GM19397 (cell line): ENCODE measurements around the gene NOVA2.

Source experiments
- ATAC-seq: cut with Tn5 transposase; IDR thresholded peaks from one replicate; pipeline ENCODE4 v1.9.1; 2021; ENCODE audit warnings: mild to moderate bottlenecking, moderate library complexity; ENCODE audit not compliant: unreplicated experiment

Gene NOVA2, protein sequence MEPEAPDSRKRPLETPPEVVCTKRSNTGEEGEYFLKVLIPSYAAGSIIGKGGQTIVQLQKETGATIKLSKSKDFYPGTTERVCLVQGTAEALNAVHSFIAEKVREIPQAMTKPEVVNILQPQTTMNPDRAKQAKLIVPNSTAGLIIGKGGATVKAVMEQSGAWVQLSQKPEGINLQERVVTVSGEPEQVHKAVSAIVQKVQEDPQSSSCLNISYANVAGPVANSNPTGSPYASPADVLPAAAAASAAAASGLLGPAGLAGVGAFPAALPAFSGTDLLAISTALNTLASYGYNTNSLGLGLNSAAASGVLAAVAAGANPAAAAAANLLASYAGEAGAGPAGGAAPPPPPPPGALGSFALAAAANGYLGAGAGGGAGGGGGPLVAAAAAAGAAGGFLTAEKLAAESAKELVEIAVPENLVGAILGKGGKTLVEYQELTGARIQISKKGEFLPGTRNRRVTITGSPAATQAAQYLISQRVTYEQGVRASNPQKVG

DNA sequence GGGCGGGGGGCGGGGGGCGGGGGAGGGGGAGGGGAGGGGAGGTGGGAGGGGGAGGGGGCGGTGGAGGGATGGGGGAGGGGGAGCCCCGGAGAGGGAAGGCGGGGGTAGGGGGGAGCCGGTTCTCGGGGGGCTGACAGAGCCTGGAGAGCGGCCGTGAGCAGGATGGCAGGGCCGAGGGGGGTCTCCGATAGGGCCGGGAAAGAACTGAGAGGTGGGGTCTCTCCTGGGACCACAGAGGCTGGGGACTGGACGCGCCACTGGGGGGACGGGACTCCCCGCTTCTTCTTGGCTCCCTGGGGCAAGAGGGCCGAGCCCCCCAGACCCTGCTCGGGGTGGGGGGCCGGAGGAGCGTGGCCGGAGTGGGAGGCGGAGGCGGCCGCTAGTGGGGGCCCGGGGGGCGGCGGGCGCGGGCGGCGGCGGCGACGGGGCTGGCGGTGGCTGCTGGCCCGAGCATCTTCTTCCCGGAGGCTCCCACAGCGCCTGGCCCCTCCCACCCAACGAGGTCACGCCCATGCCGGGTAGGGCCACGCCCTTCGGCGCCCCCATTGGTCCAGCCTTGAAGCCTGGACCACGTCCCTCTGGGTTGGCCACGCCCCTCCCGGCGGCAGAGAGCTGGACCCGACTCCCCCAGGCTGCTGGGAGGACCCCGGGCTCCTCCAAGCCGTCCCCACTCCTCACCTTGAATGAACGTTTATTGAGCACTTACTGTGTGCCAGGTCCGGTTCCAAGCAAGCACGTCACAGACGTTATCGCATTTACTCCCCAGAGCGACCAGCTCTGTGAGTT, at the start of gene NOVA2:
Gene NOVA2 (minus strand): TSS at position 313 of the 786 bp plus-strand sequence. CDS start 514 bp downstream, outside the sequence.
- no peak for ATAC-seq

DNA sequence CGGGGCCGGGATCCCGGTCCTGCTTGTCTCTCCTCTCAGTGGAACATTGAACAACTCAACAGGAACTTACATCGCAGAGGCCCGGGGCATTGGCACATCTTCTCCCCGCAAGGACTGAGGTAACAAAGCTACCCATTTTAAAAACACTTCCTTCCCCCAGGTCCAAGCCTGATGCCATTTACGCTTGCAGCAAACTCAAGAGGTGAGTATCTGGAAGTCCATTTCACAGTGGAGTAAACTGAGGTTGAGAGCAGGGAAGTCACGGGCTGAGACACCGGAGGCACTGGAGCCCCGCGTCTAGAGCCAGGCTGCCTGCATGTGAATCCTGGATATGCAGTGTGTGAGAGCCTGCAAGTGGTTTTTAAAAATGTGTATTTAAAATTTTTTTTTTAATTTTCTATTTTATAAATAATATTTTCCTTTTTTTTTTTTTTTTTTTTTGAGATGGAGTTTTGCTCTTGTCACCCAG, 49.7 kb upstream of the NOVA2 start:
- no peak for ATAC-seq

DNA sequence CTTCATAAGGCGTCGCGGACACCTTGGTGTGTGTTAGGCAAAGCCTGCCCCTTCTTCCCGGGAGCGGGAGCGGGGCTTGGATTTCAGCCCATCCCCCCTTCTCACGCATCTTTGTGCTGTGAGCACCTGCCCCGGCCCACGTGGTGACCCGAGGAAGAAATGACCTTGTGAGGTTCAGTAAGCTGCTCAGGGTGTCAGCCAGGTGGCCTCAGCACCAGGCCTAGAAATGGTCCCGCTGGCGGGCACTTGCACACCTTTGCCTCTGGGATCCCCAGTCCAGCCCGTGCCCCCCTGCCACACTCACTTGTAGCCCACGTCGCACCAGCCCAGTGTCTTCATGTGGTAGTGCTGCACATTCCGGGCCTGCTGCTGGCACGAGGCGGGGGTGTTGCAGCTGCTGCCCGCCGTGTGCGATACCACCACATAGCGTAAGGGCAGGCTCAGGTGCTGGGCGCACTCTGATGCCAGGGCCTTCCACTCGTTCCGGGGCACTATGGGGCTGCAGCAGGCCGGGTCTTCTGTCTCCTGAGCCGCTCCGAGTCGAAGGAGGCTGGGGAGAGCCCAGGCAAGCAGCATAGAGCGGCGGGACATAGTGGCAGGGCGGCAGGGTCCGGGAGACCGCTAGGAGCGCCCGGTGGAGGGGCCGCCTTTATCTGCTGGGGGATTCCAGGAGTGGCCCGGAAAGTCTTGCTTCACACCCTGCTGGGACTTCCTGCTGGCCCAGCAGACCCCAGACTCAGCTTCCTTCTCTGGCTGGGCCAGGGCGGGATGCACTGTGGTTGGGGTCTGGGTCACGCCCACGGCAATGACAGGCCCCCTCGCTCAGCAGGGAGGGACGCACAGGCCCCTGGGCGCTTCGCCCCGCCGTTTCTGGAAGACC, 49.0 kb upstream of the NOVA2 start, which contains the start of gene PGLYRP1:
Gene PGLYRP1 (minus strand): TSS at position 623 of the 880 bp plus-strand sequence. CDS start 32 bp downstream, at position 591.
- no peak for ATAC-seq

DNA sequence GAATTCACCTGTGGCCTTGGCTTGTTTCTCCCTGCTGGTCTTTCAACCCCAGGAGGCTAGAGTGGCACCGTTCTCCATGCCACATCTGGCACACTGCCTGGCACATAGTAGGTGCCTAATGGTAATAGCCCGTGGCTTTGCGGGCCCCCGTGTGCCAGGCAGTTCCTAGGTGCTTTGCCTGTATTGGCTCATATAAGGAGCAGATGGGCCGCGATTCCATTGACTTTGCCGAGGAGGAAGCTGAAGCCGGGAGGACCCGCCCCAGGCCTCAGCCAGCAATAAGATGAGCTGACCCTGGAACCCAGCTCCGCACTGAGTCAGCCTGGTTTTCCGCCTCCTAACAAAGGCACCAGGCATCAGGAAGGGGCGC, 48.4 kb upstream of the NOVA2 start:
- ATAC-seq, result no peak

DNA sequence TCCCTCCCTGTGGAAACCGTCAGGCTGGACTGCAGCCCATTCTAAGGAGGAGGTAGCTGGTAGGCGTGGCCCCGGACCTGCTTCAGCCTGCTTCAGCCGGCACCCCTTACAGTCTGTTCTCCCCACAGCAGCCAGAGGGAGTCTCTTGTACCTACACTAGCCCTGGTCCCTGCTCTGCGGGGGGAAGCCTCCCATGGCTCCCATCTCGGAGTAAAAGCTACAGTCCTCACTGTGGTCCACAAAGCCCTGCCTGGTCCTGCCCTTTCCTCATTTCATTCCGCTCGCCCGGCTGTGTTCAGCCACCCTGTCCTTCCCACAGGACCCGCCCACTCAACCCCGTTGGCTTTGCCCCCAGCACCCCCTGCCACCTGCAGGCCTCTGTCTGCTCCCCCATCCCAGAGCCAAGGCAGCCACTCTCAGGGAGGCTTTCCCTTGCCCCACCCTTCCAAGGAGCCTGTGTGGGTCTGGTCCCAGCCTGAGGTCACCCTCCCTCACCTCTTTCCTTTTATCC, 47.9 kb upstream of the NOVA2 start:
- ATAC-seq, result no peak

DNA sequence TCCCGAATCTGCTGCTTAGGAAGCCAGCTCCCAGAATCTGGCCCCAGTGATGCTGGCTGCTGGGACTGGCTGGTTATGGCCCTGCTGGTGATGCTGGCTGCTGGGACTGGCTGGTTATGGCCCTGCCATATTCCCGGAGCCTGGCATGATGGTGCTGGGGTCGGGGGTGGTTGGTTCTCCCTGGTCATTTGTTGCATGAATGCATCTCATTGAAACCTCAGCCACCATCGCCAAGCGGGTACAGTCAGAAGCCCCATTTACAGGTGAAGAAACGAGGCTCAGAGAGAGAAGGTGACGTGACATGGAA, 47.1 kb upstream of the NOVA2 start:
- ATAC-seq, result no peak

DNA sequence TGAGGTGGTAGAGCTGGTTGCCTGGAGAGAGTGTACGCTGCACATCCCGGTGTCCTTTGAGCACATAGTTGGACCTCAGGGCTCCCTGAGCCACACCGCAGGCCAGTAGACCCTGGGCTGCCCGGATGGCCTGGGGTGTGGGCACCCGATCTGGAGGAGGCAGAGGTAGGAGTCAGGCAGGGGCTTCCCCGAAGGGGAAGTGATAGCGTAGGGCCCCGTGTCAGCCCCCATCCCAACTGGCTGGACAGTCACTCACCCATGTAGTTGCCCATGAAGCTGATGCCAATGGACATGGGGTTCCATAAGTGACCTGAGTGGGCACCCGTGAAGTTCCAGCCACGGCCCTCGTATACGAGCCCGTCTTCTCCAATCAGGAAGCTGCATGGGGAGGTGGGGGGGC, 45.6 kb upstream of the NOVA2 start:
- no peak for ATAC-seq

DNA sequence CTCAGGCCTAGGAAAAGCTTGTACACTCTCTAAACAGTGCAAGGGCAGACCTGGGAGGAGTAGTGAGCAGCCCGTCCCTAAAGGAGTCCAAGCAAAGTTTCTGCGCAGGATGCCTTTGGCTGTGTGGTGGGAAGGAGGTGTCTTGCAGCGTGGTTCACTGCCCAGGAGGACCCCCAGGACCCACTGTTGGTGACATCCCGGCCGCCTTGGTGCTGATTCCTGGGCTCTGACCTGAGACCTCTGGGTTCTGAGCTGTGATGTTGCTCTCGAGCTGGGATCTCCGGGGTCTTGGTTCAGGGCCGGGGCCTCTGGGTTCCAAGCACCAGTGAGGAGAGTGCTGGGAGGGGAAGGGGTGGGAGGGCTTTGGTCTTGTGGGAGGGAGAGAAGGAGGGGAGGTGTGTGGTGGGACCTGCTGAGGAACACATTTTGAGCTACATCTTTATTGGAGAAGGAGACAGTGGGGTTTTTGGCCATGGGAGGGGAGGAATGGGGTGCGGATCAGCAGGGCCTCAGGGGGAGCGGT, 45.1 kb upstream of the NOVA2 start:
- ATAC-seq, result no peak

DNA sequence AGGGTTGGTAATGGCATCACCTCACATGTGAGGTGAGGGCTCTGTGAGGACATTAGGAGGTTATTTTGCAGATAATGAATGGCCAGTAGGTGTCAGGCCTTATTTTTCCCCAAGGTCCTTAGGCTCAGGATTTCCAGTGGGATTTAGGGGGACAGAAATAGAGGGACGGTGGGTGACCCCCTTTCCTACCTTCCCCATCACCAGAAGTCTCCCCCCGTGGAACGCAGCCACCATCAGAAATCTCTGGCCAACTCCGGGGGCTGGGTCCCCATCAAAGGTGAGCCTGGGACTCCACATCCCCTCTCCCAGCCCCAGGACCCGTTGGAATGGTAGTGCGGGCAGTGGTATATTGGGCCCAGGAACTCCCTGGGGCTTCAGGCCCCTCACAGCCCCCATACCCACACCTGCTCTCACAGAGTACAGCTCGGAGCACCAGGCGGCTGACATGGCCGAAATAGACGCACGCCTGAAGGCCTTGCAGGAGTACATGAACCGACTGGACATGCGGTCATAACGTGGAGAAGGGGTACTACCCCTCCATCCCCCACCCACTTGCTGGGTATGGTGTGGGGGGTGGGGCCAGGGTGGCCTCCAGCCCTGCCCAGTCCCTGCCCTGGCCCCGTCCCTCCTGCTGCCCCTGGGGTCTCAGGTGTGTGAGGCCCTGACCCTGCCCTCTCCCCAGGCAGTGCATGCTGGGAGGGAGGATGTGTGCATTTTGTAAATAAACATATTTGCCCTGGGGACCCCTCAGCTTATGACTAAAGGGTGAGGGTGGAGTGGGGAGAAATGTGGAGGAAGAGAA, 44.4 kb upstream of the NOVA2 start:
- ATAC-seq, result no peak

DNA sequence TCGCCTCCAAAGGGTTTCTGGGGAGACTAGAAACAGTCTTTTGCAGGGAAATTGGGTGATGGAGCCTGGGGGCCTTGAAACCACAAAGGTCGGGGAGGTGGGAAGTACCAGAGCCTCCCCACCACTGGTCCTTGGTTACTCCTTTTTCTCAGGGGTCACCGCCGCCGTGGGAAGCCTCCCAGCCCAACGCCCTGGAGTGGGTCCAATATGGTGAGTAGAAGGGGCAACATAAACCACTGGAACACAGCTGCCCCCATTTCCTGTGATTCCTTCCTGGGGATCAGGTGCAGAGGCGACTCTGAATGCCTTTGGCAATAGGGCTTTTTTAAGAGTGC, 43.4 kb upstream of the NOVA2 start:
- no peak for ATAC-seq

DNA sequence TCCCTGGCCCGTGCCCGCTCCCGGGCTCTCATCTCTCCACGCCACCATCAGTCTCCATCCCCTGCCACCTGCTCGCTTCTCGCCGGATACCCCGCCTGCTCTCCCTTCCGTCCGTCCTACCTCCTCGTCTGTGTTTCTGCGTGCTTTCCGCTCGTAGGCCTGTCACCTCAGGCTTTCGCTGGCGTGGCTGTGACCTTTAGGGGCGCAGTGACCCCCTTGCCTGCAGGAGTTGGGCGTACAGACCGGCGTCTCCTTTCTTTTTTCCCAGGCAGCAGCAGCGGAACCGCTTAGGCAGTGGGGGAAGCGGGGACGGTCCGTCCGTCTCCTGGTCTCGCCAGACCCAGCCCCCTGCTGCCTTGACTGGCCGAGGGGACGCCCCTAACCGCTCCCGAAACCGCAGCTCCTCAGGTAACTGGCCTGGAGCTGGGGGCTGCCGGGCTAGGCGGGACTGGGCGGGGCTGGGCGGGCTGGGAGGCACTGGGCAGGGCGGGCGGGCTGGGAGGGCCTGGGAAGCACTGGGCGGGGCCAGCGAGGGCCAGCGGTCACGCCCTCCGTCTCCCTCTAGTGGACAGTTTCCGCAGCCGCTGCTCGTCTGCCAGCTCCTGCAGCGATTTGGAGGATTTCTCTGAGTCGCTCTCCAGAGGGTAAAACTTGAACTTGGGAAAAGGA, 42.9 kb upstream of the NOVA2 start:
- peak; percentile 62 for ATAC-seq

DNA sequence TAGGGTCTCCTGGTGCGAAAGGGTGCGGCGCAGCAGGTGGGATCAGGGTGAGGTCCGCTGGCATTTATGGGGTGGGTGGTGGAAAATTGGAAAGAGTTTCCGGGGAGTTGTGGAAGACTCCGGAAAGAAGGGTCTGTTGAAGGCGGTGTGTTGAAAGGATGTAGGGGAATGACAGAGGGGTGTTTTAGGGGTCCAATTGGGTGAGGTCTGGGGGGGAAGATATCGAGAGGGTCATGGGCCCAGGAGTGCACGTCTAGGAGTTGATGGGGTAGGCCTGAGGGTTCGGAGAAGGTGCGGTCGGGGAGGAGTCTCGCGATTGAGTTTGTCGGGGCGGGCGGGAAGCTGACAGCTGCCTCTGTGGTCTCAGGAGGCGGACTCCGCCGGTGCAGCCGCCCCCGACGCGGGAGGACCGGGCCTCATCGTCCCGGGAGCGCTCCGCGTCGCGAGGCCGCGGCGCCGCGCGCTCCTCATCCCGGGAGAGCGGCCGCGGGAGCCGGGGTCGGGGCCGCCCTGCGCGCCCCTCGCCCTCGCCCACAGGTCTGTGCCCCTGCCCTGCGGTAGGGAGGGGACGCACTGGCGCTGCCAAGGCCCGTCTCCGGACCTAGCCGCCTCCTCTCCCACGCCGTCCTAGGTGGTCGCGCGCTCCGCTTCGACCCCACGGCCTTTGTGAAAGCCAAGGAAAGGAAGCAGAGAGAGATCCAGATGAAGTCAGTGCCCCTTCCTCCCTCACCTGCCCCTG, 42.2 kb upstream of the NOVA2 start:
- peak; percentile 17 for ATAC-seq

DNA sequence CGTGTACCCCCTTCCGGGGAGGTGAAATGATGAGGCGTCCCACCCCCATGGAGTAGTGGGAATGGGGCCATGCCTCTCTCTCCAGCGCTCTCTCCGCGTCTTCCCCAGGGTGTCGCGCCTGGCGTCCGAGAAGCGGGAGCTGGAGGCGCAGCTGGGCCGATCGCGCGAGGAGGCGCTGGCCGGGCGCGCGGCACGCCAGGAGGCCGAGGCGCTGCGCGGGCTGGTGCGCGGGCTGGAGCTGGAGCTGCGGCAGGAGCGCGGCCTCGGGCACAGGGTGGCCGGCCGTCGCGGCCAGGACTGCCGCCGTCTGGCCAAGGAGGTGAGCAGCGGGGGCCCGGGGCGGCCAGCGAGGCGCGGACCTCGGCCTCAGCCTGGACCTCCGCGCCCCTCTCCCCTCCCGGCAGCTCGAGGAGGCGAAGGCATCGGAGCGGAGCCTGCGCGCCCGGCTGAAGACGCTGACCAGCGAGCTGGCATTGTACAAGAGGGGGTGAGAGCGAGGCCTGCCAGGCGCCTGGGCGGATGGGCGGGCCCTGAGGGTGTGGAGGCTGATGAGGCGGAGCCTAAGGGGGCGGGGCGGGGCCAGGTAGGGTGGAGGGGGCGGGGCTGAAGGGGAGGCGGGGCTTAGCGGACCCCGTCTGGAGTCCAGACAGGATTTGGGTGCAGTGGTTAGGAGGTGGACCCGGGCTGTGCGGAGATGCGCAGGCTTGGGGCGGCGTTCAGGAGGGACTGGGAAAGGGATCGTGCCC, 41.4 kb upstream of the NOVA2 start:
- ATAC-seq, result no peak

DNA sequence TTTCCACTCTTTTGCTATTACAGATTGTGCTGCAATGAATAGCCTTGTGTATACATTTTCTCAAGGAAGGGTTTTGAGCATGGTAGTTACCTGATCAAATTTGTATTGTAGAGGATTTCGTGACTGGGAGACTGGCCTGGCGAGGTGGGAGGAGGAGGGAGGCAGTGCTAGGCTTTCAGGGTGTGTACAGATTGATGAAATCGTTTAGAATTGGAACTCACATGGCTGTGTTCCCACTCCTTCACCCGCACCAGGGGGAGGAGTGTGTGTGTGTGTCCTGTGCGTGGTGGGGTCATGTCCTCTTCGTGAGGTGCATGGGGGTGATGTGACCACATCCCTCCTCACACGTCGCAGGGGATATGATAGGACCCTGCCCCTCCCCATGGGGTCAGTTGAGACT, 40.9 kb upstream of the NOVA2 start:
- no peak for ATAC-seq

DNA sequence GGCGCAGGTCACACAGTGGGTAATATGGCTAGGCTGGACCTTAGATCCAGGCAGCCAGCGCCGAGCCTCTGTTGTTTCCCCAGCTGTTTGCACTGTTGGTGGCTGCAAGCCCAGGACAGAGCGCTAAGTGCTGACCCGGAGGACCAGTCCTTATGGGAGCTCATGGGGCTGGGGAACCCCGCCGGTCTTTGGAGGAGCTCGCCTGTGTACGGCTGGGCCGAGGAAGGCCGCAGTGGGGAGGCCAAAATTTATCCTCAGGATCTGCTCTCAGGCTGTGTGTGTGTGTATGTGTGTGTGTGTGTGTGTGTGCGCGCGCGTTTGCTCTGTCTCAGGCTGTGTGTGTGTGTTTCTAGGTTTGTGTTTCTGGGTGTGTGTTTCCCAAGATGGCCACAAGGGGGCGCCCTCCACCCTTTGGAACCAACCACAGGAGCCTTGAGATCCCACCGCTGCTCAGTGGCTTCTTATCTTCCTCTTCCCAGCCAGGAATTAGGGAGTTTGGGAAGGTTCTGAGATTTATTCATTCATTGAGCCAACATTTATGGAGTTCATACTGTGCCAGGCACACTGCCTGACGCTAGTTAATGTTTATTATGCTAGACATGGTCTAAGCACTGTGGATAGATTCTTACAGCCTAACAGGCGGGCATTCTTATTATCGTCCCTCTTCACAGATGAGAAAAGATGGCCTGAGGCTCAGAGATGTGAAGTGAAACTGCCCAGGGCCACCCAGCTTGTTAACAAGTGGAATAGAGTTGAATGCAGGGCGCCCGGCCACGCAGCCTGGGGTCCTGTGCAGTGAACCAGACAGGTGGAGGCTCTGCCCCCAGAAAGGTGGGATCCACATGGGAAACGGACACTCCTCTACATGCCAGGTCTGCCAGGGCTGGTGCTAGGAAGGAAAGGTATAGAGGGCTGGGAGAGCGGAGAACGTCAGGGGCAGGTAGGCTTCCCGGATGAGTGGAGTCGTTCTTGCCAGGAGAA, 36.2 kb upstream of the NOVA2 start:
- no peak for ATAC-seq

DNA sequence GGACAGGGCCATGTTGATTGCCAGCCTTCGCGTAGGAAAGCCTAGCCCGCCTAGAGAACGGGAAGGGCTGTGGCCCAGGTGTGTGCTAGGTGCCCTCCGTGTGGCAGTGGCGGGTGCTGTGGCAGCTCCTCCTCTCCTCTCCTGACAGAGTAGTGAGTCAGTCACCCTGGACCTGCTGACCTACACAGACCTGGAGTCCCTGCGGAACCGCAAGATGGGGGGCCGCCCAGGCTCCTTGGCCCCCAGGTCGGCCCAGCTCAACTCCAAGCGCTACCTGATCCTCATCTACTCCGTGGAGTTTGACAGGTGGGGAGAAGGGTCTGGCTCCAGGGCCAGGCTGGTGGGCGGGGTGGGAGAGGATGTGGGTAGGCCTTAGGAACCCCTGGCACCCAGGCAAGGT, 32.7 kb upstream of the NOVA2 start:
- ATAC-seq, result no peak
